Karpas-422 (cell line): ENCODE data around the gene CNST. TPM values are rescaled to one million over a fixed set of nuclear protein-coding genes. Genes with fewer than 3 reads are reported as not detected.

ENCODE experiments used
- DNase-seq: peaks from one replicate; pipeline ENCODE4 v3.0.0-alpha.2; 2015
- H2AFZ ChIP-seq: fragments of 200-600 bp; sonication (generic); 2 replicates; pipeline ENCODE4 v1.6.1; 2014; ENCODE audit warnings: antibody characterized with exemption, low read length, mixed read lengths
- H3K27ac ChIP-seq: fragments of 200-600 bp; sonication (generic); 2 replicates; pipeline ENCODE4 v1.5.1; 2014; ENCODE audit warnings: mild to moderate bottlenecking, low read length, moderate library complexity
- H3K27me3 ChIP-seq: fragments of 200-600 bp; sonication (generic); 2 replicates; pipeline ENCODE4 v1.6.1; 2014; ENCODE audit warnings: low read length, mixed read lengths
- H3K36me3 ChIP-seq: fragments of 200-600 bp; sonication (generic); 2 replicates; pipeline ENCODE4 v1.6.1; 2014; ENCODE audit warnings: low read length, mixed read lengths; ENCODE audit not compliant: insufficient read depth
- H3K4me1 ChIP-seq: fragments of 200-600 bp; sonication (generic); 2 replicates; pipeline ENCODE4 v1.6.1; 2014; ENCODE audit warnings: mild to moderate bottlenecking, low read length, mixed read lengths
- H3K4me2 ChIP-seq: fragments of 200-600 bp; sonication (generic); 2 replicates; pipeline ENCODE4 v1.6.1; 2014; ENCODE audit warnings: low read length, low read depth, mild to moderate bottlenecking; ENCODE audit not compliant: poor library complexity, severe bottlenecking
- H3K4me3 ChIP-seq: fragments of 200-600 bp; sonication (generic); 2 replicates; pipeline ENCODE4 v1.5.1; 2014; ENCODE audit warnings: mild to moderate bottlenecking, antibody characterized with exemption, low read length, mixed read lengths
- H3K79me2 ChIP-seq: fragments of 200-600 bp; sonication (generic); 2 replicates; pipeline ENCODE4 v1.6.1; 2014; ENCODE audit warnings: mild to moderate bottlenecking, low read length, mixed read lengths
- H3K9ac ChIP-seq: fragments of 200-600 bp; sonication (generic); 2 replicates; pipeline ENCODE4 v1.6.0; 2014; ENCODE audit warnings: low read length
- H3K9me2 ChIP-seq: fragments of 200-600 bp; sonication (generic), shearing (Covaris generic); replicated peaks from 2 replicates; pipeline ENCODE4 v1.6.0; 2014; ENCODE audit warnings: mild to moderate bottlenecking, low read length, moderate library complexity; ENCODE audit not compliant: insufficient read depth
- H3K9me3 ChIP-seq: fragments of 300-700, 200-600 bp; sonication (generic); 2 replicates; pipeline ENCODE4 v1.6.1; 2014; ENCODE audit warnings: low read length, mixed read lengths
- H4K20me1 ChIP-seq: fragments of 200-600 bp; sonication (generic); 2 replicates; pipeline ENCODE4 v1.6.1; 2014; ENCODE audit warnings: mild to moderate bottlenecking, antibody characterized with exemption, low read length, low read depth; ENCODE audit not compliant: insufficient read depth
- total RNA-seq: library from RNA; depleted of rRNA; stranded (reverse); fragments of >200 nt; shearing (Covaris generic); gene quantifications from 2 replicates; pipeline ENCODE4 v1.2.3, GENCODE V29; 2014; ENCODE audit warnings: low replicate concordance

Gene CNST
- total RNA-seq, 1 experiment from 2014 or later: 29.7 TPM

- no peak overlapping the region for H2AFZ ChIP-seq
- DNase-seq: peak; percentile 56
- no peak overlapping the region for H3K4me2 ChIP-seq
- no peaks in the 10 kb centered on the region for H4K20me1 ChIP-seq
- no peak overlapping the region for H3K4me3 ChIP-seq
- H3K9ac ChIP-seq: no peak overlapping the region
- peaks cover 6% of the 10 kb centered on the region for H3K9me3 ChIP-seq
- H3K79me2 ChIP-seq: no peaks in the 10 kb centered on the region
- no peaks in the 10 kb centered on the region for H3K27me3 ChIP-seq
- H3K27ac ChIP-seq: no peak overlapping the region
- H3K36me3 ChIP-seq: no peaks in the 10 kb centered on the region; the same call in 1 of the 2 replicates
- no peaks in the 10 kb centered on the region for H3K9me2 ChIP-seq
- H3K4me1 ChIP-seq: peaks cover 8% of the 10 kb centered on the region
These were observed 37.1 kb upstream of the CNST start for GRCh38 chr1:246528933-246529731.

GRCh38 chr1:246530482-246530881, 35.8 kb upstream of the CNST start:
- H3K9me3 ChIP-seq: peaks cover 6% of the 10 kb centered on the region
- no peak overlapping the region for H3K9ac ChIP-seq
- no peak for DNase-seq
- H4K20me1 ChIP-seq: no peaks in the 10 kb centered on the region
- H3K27ac ChIP-seq: no peak overlapping the region
- H3K36me3 ChIP-seq: no peaks in the 10 kb centered on the region; the same call in 1 of the 2 replicates
- H3K4me1 ChIP-seq: peaks cover 8% of the 10 kb centered on the region
- H3K9me2 ChIP-seq: no peaks in the 10 kb centered on the region
- no peaks in the 10 kb centered on the region for H3K79me2 ChIP-seq
- no peaks in the 10 kb centered on the region for H3K27me3 ChIP-seq
- H2AFZ ChIP-seq: no peak overlapping the region
- no peak overlapping the region for H3K4me2 ChIP-seq
- H3K4me3 ChIP-seq: no peak overlapping the region

- H3K9me2 ChIP-seq: no peaks in the 10 kb centered on the region
- H2AFZ ChIP-seq: no peak overlapping the region
- H3K79me2 ChIP-seq: no peaks in the 10 kb centered on the region
- no peak overlapping the region for H3K4me3 ChIP-seq
- no peaks in the 10 kb centered on the region for H3K27me3 ChIP-seq
- no peak overlapping the region for H3K4me2 ChIP-seq
- H3K27ac ChIP-seq: no peak overlapping the region
- no peaks in the 10 kb centered on the region for H4K20me1 ChIP-seq
- DNase-seq: no peak
- H3K36me3 ChIP-seq: no peaks in the 10 kb centered on the region
- H3K9ac ChIP-seq: no peak overlapping the region
- peaks cover 4% of the 10 kb centered on the region for H3K4me1 ChIP-seq
- H3K9me3 ChIP-seq: peaks cover 6% of the 10 kb centered on the region
These were observed 33.7 kb upstream of the CNST start for GRCh38 chr1:246532519-246532918.

- Histone ChIP-seq H3K9me2 (no peaks in the 10 kb centered on the region), H3K79me2 (no peaks in the 10 kb centered on the region), H3K4me3 (no peak overlapping the region), H3K27me3 (no peaks in the 10 kb centered on the region), H3K36me3 (no peaks in the 10 kb centered on the region), H2AFZ (no peak overlapping the region), H3K4me1 (no peaks in the 10 kb centered on the region), H4K20me1 (no peaks in the 10 kb centered on the region), H3K27ac (no peak overlapping the region), H3K4me2 (no peak overlapping the region), H3K9me3 (peaks cover 6% of the 10 kb centered on the region), H3K9ac (no peak overlapping the region)
- no peak for DNase-seq
These were observed 32.8 kb upstream of the CNST start for GRCh38 chr1:246533371-246533905.

GRCh38 chr1:246534114-246534513, 32.1 kb upstream of the CNST start:
- H3K9ac ChIP-seq: no peak overlapping the region
- H3K27ac ChIP-seq: no peak overlapping the region
- no peak overlapping the region for H2AFZ ChIP-seq
- H3K79me2 ChIP-seq: no peaks in the 10 kb centered on the region
- no peaks in the 10 kb centered on the region for H4K20me1 ChIP-seq
- DNase-seq: no peak
- no peaks in the 10 kb centered on the region for H3K9me2 ChIP-seq
- no peaks in the 10 kb centered on the region for H3K4me1 ChIP-seq
- no peaks in the 10 kb centered on the region for H3K36me3 ChIP-seq
- H3K27me3 ChIP-seq: no peaks in the 10 kb centered on the region
- H3K4me2 ChIP-seq: no peak overlapping the region
- H3K9me3 ChIP-seq: peaks cover 6% of the 10 kb centered on the region
- no peak overlapping the region for H3K4me3 ChIP-seq

GRCh38 chr1:246537441-246537840, 28.8 kb upstream of the CNST start:
- no peaks in the 10 kb centered on the region for H3K79me2 ChIP-seq
- no peak overlapping the region for H2AFZ ChIP-seq
- no peak overlapping the region for H3K27ac ChIP-seq
- H3K9me2 ChIP-seq: no peaks in the 10 kb centered on the region
- H3K4me3 ChIP-seq: no peak overlapping the region
- H3K27me3 ChIP-seq: no peaks in the 10 kb centered on the region
- no peak for DNase-seq
- H3K36me3 ChIP-seq: peaks cover 16% of the 10 kb centered on the region
- H3K9me3 ChIP-seq: no peaks in the 10 kb centered on the region
- no peak overlapping the region for H3K4me2 ChIP-seq
- no peaks in the 10 kb centered on the region for H4K20me1 ChIP-seq
- H3K4me1 ChIP-seq: no peaks in the 10 kb centered on the region
- H3K9ac ChIP-seq: no peak overlapping the region

- no peaks in the 10 kb centered on the region for H3K27me3 ChIP-seq
- DNase-seq: no peak
- no peak overlapping the region for H3K4me2 ChIP-seq
- H3K9ac ChIP-seq: no peak overlapping the region
- no peak overlapping the region for H3K27ac ChIP-seq
- H3K4me1 ChIP-seq: no peaks in the 10 kb centered on the region
- H3K9me2 ChIP-seq: no peaks in the 10 kb centered on the region
- no peaks in the 10 kb centered on the region for H3K79me2 ChIP-seq
- H3K36me3 ChIP-seq: peaks cover 19% of the 10 kb centered on the region
- no peak overlapping the region for H3K4me3 ChIP-seq
- H3K9me3 ChIP-seq: no peaks in the 10 kb centered on the region
- no peak overlapping the region for H2AFZ ChIP-seq
- no peaks in the 10 kb centered on the region for H4K20me1 ChIP-seq
These were observed 28.4 kb upstream of the CNST start for GRCh38 chr1:246537887-246538286.

- Histone ChIP-seq H3K36me3 (peaks cover 35% of the 10 kb centered on the region), H3K4me3 (no peak overlapping the region), H3K9me2 (no peaks in the 10 kb centered on the region), H3K27ac (no peak overlapping the region), H2AFZ (no peak overlapping the region), H3K9ac (no peak overlapping the region), H3K4me2 (no peak overlapping the region), H4K20me1 (no peaks in the 10 kb centered on the region), H3K9me3 (no peaks in the 10 kb centered on the region), H3K27me3 (no peaks in the 10 kb centered on the region), H3K79me2 (no peaks in the 10 kb centered on the region), H3K4me1 (no peaks in the 10 kb centered on the region)
- no peak for DNase-seq
These were observed 25.3 kb upstream of the CNST start for GRCh38 chr1:246540738-246541491.
